HT-29 (cell line): ENCODE measurements around the gene SLC35A4. TPM values are rescaled to one million over a fixed set of nuclear protein-coding genes. Genes with fewer than 3 reads are reported as not detected.
"Not testable (repeated sequence)": the region's sequence is repeated elsewhere in the genome, so short reads cannot be mapped to it uniquely, and the experiment has no call there.

Source experiments
- DNase-seq: peaks from one replicate; pipeline ENCODE4 v3.0.0-alpha.2; 2015; ENCODE audit warnings: low spot score
- small RNA-seq: library from RNA; depleted of rRNA; stranded (forward); fragments of <200 nt; gene quantifications from one replicate; pipeline ENCODE3, GENCODE V24; 2014
- total RNA-seq: library from RNA; depleted of rRNA; stranded (reverse); fragments of >200 nt; shearing (Covaris generic); gene quantifications from 2 replicates; pipeline ENCODE4 v1.2.3, GENCODE V29; 2014; rRNA removed

SLC35A4 gene
- total RNA-seq, 1 experiment from 2014 or later: 30.2 TPM

DNA sequence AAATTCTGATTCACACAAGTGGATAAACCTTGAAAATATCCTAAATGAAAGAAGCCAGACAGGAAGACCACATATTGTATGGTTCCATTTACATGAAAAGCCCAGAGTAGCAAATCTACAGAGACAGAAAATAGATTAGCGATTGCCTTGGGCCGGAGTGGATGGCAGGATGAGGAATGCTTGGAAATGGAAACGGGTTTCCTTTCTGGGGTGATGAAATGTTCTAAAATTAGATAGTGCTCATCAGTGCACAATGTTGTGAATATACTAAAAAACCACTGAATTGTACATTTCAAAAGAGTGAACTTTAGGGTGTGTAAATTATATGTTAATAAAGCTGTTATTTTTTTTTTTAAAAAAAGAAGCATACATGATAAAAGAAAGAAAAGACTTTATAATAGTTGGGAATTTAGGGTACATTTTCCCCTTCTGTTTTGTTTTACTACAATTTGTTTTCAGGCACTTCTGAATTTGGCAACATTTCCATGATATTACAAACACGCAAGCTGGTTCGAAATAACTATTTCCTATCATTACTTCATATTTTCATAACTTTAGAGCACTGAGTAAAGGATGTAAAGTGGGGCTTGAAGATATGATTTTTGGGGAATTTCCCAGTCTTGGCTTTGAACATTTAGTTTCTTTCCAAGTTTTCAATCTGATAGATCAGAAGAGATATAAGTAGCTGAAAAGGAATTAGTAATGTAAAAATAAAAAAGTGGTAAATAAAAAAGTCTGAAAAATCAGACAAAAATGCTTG, 23.9 kb downstream of the SLC35A4 start:
- DNase-seq: no peak

GRCh38 chr5:140590861-140591260, 26.2 kb downstream of the SLC35A4 start:
- DNase-seq: no peak

DNA sequence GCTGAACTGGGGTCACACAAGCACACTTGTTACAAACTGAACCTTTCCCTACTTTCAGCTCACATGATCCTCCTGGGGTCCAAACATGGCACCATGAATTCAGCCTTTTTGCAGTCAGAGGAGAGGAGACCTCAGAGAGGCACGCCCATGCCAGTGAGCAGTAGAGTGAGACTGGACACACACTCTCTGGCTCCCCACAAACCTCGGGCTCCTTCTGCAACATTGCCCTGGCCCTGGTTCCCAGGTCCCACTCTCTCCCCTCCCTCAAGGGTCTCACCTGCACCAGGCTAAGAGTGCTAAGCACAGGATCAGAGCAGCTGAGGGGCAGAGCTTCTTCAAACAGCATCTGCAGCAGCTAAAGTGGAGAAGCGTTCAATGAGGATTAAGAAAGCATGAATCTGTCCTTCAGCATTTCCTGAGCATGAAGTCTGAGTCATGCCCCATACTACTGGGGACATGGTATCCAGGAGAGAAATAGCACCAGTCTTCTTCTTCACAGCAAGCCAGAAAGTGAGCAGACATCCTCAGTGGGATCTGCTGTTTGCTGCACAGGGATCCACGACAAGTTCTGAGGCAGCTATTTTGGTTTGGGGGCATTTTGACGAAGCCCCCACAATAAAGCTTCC, 27.2 kb downstream of the SLC35A4 start:
- DNase-seq: no peak

GRCh38 chr5:140593070-140593469, 28.4 kb downstream of the SLC35A4 start:
- not testable (repeated sequence) for DNase-seq

- no peak for DNase-seq
Observed at GRCh38 chr5:140594169-140594568, 29.5 kb downstream of the SLC35A4 start.

- DNase-seq: peak; percentile 67
Observed at GRCh38 chr5:140595538-140596300, 31.1 kb downstream of the SLC35A4 start.

DNA sequence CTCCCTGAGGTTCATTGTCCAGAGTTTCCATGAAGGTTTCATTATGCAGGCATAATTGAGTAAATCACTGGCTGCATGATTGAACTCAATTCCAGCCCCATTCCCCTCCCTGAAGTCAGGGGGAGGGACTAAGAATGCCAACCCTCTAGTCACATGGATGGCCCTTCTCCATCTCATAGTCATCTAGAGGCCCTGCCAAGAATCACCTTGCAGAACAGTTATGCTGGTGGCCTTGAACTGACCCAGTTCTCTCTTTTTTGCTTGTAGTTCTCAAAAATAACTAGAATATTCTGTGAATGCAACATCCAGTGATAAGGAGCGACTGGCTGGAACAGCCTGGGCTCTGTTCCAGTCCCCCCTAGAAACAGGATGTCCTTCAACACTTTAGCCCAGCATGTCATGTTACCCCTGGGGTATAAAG, 31.7 kb downstream of the SLC35A4 start:
- DNase-seq: no peak

- no peak for DNase-seq
Observed at GRCh38 chr5:140598836-140599235, 34.2 kb downstream of the SLC35A4 start.

- DNase-seq: no peak
Observed at GRCh38 chr5:140600096-140600495, 35.5 kb downstream of the SLC35A4 start.

DNA sequence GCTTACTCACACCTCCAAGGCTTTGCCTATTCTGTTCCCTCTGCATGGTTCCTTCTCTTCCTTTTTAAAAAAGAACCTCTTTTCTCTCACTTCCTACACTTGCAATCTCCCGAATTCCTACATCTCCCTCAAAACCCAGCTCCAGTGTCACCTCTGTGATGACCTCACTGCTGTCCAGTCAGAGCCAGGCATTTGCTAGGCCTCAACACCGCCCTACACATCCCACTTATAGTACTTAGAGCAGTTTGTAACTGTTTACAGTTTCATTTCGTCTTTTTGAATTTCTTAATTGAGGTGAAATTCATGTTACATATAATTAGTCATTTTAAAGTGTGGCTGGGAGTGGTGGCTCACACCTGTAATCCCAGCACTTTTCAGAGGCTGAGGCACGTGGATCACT, 37.5 kb downstream of the SLC35A4 start:
- DNase-seq: no peak

DNA sequence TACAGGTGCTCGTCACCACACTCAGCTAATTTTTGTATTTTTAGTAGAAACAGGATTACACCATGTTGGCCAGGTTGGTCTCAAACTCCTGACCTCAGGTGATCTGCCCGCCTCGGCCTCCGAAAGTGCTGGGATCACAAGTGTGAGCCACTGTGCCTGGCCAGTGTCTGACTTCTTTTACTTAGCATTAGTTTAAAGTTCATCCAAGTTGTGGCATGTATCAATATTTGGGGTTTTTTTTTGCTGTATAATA, 38.7 kb downstream of the SLC35A4 start:
- DNase-seq: not testable (repeated sequence)

DNA sequence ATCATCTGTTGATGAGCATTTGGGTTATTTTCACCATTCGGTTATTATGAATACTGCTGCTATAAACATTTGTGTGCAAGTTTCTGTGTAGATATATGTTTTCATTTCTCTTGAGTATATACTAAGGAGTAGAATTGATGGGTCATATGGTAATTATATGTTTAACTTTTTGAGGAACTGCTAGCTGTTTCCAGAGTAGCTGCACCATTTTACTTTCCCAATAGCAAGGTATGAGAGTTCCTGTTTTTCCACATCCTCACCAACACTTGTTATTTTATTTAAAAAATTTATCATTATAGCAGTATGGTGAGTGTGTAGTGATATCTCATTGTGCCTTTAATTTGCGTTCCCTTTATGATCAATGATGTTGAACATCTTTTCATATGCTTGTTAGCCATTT, 39.1 kb downstream of the SLC35A4 start:
- no peak for DNase-seq

GRCh38 chr5:140605879-140606278, 41.3 kb downstream of the SLC35A4 start:
- DNase-seq: no peak

- no peak for DNase-seq
Observed at GRCh38 chr5:140607031-140607430, 42.4 kb downstream of the SLC35A4 start.

- no peak for DNase-seq
Observed at GRCh38 chr5:140608722-140609121, 44.1 kb downstream of the SLC35A4 start.

- DNase-seq: peak; percentile 88
Observed at GRCh38 chr5:140609126-140609525, 44.5 kb downstream of the SLC35A4 start.

- peak; percentile 66 for DNase-seq
Observed at GRCh38 chr5:140611020-140611521, 46.4 kb downstream of the SLC35A4 start.

Small RNA genes within 50 kb of the gene (small RNA-seq; reads per million reads assigned to genes)
- 1.8 reads per million, percentile 61 among the genes with 10 or more reads in this experiment for gene RF00279
- gene RF00443: not detected

Other genes with a start within 250 kb of the SLC35A4 start
- 40.9 and 46.3 TPM in 2 replicates for gene HBEGF, start 218.2 kb upstream of the SLC35A4 start, total RNA-seq
- gene SLC4A9, start 204.6 kb upstream of the SLC35A4 start, total RNA-seq: 0.08 and 0.86 TPM in 2 replicates
- 68.9 and 74.6 TPM in 2 replicates for gene ANKHD1, start 163.0 kb upstream of the SLC35A4 start, total RNA-seq
- 3.0 and 6.5 TPM in 2 replicates for gene EIF4EBP3, start 17.2 kb upstream of the SLC35A4 start, total RNA-seq
- gene SRA1, start 7.4 kb upstream of the SLC35A4 start, total RNA-seq: 53.1 and 61.3 TPM in 2 replicates
- gene APBB3, start 230 bp upstream of the SLC35A4 start, total RNA-seq: 12.1 and 19.5 TPM in 2 replicates
- gene CD14, start 68.3 kb downstream of the SLC35A4 start, total RNA-seq: 8.0 and 12.2 TPM in 2 replicates
- gene TMCO6, start 74.6 kb downstream of the SLC35A4 start, total RNA-seq: 39.5 and 52.2 TPM in 2 replicates
- 112 and 134 TPM in 2 replicates for gene NDUFA2, start 82.8 kb downstream of the SLC35A4 start, total RNA-seq
- gene IK, start 83.0 kb downstream of the SLC35A4 start, total RNA-seq: 48.3 and 62.7 TPM in 2 replicates
- gene WDR55, start 100.1 kb downstream of the SLC35A4 start, total RNA-seq: 39.1 and 45.8 TPM in 2 replicates
- gene DND1, start 108.7 kb downstream of the SLC35A4 start, total RNA-seq: 2.7 and 2.9 TPM in 2 replicates
- 70.2 and 70.8 TPM in 2 replicates for gene HARS1, start 126.5 kb downstream of the SLC35A4 start, total RNA-seq
- gene HARS2, start 126.6 kb downstream of the SLC35A4 start, total RNA-seq: 20.4 and 24.0 TPM in 2 replicates
- gene ZMAT2, start 135.6 kb downstream of the SLC35A4 start, total RNA-seq: 26.8 and 29.3 TPM in 2 replicates
- gene PCDHA1, start 221.3 kb downstream of the SLC35A4 start, total RNA-seq: not detected in 2 replicates
- gene PCDHA2, start 230.0 kb downstream of the SLC35A4 start, total RNA-seq: 0.05 TPM in 1 of 2 replicates, not detected in the other
- gene PCDHA3, start 236.2 kb downstream of the SLC35A4 start, total RNA-seq: not detected in 2 replicates
- gene PCDHA4, start 242.2 kb downstream of the SLC35A4 start, total RNA-seq: not detected in 2 replicates